GM20000 (cell line): ENCODE data around the gene TREX2.

Experiments
- DNase-seq: peaks from one replicate; pipeline ENCODE4 v3.0.0; 2012; ENCODE audit warnings: low spot score
- CTCF ChIP-seq: IDR thresholded peaks from 2 replicates; pipeline ENCODE4 v1.5.1; 2012; ENCODE audit warnings: mild to moderate bottlenecking, control low read depth; ENCODE audit errors: extremely low read depth, missing control alignments

Gene TREX2

GRCh38 chrX:153459986-153460385 is 14.1 kb upstream of the TREX2 start:
- no peak for TF ChIP-seq CTCF
- no peak for DNase-seq

GRCh38 chrX:153458476-153458875 is 12.6 kb upstream of the TREX2 start:
- TF ChIP-seq CTCF = no peak
- DNase-seq = no peak

DNA sequence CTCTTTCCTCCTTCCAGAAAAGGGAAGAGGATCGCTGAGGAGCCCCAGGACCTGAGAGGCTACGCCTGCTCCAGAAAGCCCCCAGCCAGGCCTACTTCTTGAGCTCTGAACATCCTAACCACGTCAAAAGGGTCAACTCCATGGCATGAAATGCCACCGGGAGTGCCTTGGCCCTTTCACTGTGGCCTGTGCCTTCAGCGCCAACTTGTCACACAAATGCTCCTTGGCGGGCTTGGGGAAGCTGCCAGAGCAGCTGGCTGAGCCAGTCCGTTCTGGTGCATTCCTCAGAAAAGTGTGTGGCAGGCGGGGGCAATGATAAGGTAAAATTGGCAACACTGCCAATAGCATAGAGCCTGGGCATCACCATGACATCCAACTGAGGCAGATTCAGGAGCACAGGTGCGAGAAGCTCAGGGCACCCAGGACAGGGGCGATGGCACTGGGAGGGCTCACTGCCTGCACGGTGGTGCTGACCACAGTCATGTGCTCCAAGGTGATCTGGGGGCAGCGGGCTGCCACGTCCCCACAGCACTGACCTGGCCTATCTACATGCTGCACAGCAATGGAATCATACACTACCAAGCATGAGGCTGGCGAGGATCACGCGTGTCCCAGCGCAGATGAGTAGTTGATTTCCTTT is 12.1 kb upstream of the TREX2 start:
- no peak for TF ChIP-seq CTCF
- DNase-seq = no peak

GRCh38 chrX:153457136-153457825 is 11.4 kb upstream of the TREX2 start:
- no peak for DNase-seq
- TF ChIP-seq CTCF = no peak

DNA sequence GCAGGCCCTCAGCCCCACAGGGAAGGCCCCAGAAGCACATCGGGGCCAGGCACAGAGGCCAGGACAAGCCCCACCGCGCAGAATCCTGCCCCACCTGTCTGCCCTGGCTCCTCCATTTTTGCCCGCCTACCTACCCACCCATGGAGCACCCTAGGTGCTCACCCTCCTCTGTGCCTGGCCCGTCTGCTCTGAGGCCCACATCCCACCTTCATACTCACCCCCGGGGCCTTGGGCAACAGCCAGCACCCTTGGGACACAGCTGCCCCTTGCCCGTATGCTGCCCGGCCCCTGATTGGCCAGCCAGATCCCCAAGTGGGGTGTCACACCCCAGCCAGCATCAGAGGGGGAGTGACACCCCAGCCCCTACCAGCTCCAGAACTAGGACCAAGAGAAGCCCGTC is 10.8 kb upstream of the TREX2 start:
- no peak for DNase-seq
- TF ChIP-seq CTCF = no peak

DNA sequence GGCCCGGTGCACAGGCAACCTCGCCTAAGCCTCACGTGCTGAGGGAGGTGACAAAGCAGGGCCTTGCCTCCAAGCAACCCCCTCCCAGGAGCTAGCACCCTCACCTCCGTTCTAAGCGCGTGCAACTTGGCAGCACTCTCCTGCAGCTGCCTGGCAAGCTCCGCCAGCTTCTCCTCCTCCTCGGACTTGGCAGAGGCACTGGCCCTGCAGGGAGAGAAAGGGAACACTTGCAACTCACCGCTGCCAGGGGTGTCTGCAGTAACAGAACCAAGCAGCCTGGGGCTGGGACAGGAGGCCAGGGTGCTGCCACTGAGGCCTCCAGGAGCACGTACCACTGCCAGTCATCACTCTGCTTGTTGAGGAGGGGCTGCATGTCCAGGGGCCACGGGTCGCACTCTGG is 10.3 kb upstream of the TREX2 start:
- no peak for TF ChIP-seq CTCF
- DNase-seq = no peak

GRCh38 chrX:153455571-153455970 is 9.7 kb upstream of the TREX2 start:
- no peak for DNase-seq
- TF ChIP-seq CTCF = no peak
